ENCODE measurements around the gene LTO1. TPM values are rescaled to one million over a fixed set of nuclear protein-coding genes. Genes with fewer than 3 reads are reported as not detected.
A peak's percentile ranks its signal among the peaks of the same experiment; 100 is the strongest.

LTO1 gene
- polyA plus RNA-seq, 3 donors: 26.6 to 41.4 (median 34.1) TPM

DNA sequence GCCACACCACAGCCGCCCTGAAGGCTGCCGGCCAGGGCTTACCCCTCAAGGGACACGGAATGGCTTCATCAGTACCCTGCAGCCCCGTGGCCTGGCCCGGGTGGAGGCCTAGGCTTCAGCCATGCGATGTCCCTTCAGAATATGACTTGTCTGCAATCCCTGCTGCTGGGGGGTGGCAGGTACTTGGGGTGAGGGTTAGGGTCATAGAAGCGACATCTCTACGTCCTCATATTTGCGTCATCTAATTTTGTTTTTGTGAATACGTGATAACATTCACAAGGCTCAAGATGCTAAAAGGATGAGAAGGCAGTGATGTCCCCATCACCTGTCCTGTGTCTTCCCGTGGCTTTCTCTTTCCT, 27.8 kb downstream of the LTO1 start:
- DNase-seq: no peak

DNA sequence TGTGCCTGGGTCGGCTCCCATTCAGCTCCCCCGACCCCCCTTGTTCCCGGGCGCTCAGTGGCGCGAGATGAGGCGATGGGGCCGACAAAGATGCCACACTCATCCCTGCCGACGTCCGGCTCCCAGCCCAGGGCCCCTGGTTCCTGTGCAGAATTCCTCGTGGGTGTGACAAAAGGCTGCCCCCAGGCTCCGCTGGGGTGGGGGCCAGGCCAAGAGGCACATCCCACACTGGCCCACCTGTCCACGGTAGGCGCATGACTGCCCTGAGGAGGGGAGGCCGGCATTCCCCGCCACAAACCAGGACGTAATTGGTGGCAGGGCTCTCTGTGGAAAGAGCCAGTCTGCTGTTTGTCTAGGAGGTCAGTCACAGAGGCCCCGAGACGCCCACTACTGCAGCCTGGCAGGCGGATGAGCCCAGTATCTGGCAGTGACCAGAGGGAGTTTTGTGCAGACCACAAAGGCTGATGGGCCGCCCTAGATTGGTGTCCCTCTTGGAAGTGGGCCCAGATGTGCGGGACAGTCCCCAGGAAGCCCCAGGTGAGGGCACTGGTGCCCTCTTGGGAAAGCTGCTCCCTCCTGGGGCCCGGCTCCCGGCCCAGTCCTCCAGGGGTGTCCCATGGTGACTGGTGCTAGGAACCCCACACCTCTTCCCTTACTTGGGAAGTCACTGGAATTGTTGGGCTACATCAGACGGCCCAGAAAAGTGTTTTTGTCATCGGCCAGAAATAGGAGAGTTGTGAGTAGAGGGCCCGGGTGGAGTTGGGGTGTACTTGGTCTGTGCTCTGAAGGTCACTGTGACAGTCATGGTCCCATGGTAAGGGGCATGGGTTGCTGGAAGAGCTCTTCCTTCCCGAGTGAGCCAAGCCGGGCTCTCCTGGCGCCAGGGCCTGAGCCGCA, 28.4 kb downstream of the LTO1 start:
- no peak for DNase-seq

DNA sequence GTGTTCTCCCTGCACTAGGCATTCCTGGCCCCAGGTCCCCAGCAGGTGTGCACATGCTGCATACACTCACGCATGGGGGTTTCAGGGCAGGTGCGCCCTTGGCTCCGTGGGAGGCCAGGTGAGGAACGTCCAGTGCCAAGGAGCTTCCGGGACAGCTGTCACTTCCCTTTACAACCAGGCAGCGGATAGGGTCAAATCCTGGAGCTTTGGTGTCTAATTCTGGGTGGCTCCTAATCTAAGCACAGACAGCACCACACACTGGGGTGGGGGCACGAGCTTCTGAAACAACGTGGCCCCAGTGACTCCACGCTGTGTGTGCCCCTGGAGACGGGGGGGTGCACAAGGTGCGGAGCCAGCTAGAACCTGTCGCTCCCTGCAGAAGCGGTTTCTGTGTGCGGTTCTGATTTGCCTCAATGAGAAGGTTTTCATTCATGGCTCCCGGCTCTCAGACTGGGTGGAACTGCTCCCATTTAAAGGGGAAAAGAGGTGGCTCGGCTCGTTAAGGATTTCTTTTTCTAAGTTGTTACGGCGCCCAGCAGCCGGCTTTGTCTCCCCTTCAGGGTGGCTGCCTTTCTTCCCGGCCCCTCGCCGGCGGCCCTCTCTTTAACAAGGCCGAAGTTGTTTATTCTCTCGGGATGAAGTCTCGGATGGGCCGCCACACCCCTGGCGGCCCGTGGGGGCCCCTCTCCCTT, 29.2 kb downstream of the LTO1 start:
- no peak for DNase-seq

DNA sequence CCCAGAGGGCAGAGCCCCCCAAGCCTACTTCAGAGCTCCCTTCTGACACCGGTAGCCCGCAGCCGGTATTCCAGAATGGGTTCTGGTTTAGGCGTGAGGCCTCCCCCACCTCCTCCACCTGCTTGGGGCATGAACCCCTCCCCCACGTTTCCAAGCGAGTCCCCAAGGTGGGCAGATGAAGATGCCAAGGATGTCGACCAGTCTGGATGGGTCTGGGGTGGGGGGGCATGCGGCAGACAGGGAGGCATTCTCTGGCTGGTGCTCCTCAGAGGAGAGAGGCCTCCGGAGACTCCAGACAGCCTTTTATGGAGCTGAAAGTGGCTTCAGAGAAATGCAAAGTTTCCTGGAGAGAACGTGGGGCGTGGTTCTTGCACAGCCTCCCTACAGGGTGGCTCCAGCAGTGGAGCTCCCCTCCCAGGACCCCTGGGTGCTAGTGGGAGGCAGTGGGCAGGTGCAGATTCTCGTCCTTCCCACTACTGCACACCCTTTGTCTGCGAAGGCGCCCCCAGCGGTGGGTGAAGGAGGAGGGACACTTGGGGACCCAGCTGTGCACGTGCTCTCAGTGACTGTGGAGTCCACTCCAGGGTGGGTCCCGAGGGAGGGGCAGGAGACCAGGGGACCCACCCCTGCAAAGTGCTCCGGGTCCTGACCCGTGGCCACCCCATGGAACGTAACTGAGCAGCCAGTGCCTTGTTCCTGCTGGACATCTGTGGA, 30.0 kb downstream of the LTO1 start:
- no peak for DNase-seq

DNA sequence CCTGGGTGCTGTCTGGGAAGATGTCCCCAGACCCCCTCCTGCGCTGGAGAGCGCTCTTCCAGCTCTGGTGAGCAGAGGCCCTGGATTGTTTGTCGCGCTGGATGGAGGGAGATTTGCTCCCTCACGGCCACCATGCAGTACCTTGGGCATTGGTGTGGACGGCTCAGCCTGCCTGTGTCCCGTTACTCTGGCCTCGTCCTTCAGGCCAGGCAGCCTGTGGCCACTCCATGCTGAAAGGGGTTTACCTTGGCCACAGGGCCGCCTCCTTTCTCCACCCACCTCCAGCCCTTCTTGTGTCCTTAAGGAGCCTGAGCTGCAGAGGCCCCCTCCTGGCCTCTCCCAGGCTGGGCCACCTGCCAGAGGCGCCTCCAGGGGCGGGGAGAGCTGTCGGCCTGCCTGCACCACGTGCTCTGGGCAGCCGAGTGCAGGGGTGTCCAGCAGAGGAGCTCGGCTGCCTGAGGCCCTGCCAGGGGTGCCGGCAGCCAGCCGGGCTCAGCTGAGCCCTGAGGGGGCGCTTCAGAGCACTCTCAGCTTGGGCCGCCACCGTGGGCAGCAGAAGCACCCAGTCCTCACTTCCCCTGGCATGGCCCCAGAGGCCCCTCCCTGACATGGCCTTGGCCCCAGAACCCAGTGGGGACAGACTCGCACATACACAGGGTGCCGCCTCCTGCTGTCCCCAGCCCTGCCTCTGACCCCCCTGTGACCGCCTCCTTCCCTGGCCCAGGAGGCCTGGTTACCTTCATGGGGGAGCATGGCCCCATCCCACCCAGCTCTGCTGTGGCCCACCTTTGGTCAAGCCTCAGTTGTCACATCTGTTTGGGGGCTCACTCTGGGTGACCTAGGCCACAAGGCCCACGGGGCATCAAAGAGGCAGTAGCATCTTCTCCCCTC, 30.8 kb downstream of the LTO1 start:
- peak; percentile 67 for DNase-seq

DNA sequence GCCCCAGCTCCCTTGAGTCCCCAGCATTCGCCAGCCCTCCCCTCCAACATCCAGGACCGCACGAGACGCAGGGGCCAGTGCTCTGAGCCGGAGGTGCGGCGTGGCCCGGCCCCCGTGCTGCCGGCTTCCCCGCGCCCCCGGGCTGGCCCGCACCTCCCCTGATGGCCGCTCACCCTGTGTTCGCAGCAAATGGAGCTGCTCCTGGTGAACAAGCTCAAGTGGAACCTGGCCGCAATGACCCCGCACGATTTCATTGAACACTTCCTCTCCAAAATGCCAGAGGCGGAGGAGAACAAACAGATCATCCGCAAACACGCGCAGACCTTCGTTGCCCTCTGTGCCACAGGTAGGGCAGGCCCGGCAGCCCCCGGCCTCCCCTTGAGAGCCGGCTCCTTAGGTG, 31.5 kb downstream of the LTO1 start:
- no peak for DNase-seq

DNA sequence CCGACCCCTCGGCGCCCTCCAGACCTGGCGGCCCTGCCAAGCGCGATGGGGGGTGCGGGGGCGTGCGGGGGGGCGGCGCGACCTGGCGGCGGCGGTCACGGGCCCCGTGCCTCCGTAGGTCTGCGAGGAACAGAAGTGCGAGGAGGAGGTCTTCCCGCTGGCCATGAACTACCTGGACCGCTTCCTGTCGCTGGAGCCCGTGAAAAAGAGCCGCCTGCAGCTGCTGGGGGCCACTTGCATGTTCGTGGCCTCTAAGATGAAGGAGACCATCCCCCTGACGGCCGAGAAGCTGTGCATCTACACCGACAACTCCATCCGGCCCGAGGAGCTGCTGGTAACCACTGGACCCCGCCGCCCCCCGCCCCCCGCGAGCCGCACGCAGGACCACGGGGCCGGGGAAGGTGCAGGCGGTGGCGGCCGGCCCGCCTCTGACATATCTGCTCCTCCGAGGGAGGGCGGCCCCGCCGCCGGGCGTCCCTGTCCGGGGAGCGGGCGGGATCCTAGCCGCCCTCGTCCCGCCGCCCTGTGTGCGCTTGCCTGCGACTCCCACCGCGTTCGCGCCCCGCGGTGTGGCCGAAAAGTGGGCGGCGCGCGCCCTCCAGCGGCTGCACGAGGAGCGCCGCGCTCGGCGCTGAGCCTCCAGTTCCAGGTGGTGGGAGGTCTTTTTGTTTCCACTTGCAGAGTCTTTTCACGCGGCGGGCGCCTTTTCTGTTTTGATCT, 32.1 kb downstream of the LTO1 start:
- DNase-seq: peak; percentile 85

DNA sequence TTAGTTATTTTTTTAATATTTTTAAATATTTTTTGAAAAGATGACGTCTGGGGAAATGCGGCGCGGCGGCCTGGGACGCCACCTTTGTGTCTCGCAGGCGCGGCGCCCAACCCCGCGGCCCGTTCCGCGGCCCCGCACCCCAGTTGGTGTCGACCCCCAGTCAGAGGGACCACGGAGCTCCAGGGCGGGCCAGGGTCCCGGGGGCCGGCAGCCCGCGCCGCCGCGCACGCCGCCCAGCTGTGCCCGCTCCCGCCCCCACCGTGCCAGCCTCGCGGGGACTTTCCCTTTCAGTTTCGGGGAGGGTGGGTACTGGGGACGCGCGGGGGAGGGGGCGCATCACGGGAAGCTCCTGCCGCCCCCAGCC, 32.6 kb downstream of the LTO1 start:
- no peak for DNase-seq

DNA sequence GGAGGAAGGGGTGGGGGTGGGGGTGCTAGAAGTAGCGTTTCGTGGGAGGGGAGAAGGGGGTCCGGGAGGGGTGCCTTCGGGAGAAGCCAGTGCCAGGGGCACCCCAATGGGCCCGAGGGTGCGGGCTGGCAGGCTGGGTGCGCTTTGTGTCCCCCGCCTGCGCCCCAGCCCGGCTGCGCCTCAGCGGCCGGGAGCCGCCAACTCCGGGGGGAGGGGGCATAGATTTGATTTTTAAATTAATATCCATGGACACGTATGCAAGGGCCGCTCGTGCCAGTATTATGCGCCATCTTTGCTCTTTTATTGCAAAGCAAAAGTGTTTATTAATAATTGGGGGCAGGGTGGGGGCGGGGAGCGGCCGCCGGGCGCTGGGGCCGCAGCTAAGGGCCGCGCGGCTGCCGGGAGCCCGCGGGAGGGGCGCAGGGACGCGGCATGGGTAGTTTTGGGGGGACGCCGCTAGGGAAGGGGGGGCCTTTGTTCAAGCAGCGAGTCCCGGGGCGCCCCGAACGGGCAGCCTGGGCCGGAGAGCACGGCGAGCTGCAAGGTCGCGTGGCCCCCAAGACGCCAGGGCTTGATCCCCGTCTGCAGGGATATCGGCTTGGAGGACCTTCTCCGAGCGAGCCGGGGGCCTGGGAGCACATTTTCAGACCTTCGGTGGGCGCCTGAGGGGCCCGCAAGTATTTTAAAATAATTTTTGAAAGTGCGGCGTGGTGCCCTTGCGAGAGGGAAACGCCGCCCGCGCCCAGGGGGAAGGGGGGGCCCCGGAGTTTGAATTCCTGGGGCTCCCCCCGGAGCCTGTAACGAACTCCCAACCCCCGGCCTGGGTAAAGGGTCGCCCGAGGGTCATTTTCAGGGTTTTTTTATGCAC, 33.2 kb downstream of the LTO1 start:
- no peak for DNase-seq

DNA sequence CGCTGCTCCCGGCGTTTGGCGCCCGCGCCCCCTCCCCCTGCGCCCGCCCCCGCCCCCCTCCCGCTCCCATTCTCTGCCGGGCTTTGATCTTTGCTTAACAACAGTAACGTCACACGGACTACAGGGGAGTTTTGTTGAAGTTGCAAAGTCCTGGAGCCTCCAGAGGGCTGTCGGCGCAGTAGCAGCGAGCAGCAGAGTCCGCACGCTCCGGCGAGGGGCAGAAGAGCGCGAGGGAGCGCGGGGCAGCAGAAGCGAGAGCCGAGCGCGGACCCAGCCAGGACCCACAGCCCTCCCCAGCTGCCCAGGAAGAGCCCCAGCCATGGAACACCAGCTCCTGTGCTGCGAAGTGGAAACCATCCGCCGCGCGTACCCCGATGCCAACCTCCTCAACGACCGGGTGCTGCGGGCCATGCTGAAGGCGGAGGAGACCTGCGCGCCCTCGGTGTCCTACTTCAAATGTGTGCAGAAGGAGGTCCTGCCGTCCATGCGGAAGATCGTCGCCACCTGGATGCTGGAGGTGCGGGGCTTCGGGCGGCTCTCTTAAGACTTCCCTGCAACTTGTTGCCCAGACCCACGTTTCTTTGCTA, 34.1 kb downstream of the LTO1 start, which contains the start of gene CCND1:
CCND1 (plus strand) TSS at position 162 of the 587 bp plus-strand sequence; CDS start at position 320, 158 bp downstream.
- peak; percentile 87 for DNase-seq

DNA sequence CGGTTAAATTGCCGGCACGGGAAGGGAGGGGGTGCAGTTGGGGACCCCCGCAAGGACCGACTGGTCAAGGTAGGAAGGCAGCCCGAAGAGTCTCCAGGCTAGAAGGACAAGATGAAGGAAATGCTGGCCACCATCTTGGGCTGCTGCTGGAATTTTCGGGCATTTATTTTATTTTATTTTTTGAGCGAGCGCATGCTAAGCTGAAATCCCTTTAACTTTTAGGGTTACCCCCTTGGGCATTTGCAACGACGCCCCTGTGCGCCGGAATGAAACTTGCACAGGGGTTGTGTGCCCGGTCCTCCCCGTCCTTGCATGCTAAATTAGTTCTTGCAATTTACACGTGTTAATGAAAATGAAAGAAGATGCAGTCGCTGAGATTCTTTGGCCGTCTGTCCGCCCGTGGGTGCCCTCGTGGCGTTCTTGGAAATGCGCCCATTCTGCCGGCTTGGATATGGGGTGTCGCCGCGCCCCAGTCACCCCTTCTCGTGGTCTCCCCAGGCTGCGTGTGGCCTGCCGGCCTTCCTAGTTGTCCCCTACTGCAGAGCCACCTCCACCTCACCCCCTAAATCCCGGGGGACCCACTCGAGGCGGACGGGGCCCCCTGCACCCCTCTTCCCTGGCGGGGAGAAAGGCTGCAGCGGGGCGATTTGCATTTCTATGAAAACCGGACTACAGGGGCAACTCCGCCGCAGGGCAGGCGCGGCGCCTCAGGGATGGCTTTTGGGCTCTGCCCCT, 34.7 kb downstream of the LTO1 start:
- no peak for DNase-seq

DNA sequence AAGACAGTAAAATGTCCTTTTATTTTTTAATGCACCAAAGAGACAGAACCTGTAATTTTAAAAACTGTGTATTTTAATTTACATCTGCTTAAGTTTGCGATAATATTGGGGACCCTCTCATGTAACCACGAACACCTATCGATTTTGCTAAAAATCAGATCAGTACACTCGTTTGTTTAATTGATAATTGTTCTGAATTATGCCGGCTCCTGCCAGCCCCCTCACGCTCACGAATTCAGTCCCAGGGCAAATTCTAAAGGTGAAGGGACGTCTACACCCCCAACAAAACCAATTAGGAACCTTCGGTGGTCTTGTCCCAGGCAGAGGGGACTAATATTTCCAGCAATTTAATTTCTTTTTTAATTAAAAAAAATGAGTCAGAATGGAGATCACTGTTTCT, 35.3 kb downstream of the LTO1 start:
- no peak for DNase-seq

DNA sequence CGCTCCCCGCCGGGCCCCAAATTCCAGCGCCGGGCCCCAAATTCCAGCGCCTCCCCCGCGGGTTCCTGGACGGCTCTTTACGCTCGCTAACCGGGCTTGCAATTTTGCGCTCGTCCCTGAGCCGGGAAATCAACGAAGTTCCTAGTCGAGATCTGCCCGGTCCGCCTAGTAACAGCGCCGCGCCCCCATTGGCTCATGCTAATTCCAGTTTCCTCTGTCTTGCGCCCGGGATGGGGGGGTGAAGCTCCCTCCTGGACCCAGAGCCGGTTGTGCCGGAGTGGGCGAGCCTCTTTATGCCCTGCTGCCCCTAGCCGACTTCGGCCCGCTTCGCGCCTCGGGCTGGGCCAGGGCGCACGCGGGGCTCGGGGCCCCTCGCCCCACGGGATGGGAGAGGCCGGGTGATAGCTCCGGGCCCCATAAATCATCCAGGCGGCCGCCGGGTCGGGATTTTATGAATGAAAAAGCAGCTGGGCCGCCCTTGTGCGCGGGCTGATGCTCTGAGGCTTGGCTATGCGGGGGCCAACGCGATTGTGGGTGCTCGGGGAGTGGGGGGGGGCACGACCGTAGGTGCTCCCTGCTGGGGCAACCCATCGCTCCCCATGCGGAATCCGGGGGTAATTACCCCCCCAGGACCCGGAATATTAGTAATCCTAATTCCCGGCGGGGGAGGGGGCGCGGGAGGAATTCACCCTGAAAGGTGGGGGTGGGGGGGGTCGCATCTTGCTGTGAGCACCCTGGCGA, 36.0 kb downstream of the LTO1 start:
- DNase-seq: peak; percentile 96

DNA sequence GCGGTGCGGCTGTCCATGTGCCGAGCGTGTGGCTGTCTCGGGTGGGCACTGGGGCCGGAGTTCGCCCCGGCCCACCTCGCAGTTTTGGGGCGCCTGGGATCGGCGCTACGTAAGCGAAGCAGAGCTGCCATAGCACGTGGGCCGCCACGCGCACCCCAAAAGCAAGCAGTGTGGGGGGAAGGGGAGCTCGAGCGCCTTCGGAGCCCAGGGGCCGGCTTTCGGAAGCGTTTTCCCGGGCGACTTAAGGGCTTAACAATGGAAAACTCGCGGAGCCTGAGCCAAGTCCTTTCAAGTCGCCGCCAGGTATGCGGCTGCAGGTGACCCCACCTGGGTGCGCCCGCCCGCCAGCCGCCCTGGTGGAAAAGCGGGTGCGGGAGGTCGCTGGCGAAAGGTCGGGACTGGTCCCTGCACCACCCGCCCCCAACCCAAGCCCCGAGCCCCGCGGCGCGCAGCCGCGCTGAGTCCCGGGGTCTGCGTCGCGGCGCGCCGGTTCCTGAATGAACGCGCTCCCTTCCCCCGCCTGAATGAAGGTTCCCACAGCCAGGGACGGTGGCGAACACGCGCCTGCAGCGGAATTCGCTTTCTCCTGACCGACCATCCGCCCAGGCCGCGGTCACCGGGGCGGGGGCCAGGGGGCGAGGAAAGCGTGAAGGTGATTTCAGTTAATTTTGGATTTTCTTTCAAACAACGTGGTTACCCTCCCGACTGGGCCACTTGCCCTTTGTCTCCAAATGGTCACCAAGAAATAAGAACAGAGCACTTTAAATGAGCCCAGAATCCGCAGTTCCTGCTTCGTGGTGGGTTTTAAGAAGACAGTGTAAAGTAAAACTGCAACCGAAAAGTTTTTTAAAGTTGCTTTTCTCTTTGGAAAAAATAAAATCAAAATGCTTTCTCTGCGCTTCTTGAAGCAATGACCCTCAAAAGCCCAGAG, 36.9 kb downstream of the LTO1 start:
- peak; percentile 74 for DNase-seq

DNA sequence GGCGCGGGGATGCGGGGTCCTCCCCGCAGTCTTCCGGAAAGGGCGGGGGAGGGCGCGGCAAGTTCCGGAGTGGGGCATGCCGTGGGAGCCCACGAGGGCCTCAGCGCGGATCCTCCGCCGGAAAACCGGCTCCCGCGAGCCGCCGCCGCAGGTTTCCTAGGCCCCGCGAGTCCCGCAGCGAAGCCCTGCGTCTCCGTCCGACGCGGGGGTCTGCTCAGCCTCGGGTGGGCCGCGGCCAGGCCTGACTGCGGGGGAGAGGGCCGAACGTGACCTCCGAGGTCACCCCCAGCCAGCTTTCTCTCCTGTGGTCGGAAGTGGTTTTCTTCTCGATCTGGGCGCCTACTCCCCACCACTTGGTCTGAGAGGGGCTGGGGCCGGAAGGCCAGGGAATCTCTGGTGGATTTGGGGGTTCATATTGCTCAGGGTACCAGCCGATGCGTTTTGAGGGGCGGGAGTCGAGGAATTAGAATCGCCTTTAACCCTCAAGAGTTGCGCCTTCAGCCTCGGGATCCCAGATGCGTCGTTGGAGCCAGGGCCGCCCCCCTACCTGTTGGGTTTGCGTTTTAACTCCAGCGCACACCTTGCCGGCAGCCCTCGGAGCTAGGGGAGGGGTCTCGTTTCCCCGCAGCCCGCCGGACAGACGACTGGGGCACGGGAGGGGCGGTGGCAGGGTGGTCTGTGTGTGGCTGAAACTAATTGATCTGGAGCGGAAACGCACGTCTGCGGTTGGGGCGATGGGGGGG, 37.8 kb downstream of the LTO1 start:
- no peak for DNase-seq
